ENCODE results near the gene KSR2. TPM values are rescaled to one million over a fixed set of nuclear protein-coding genes. Genes with fewer than 3 reads are reported as not detected.

The KSR2 gene
- total RNA-seq, 1 experiment from 2014 or later, result 0.30 TPM

- DNase-seq (ENCODE audit: low read depth), result no peak
Measured at GRCh38 chr12:117692512-117692911, 276.3 kb downstream of the KSR2 start.

DNA sequence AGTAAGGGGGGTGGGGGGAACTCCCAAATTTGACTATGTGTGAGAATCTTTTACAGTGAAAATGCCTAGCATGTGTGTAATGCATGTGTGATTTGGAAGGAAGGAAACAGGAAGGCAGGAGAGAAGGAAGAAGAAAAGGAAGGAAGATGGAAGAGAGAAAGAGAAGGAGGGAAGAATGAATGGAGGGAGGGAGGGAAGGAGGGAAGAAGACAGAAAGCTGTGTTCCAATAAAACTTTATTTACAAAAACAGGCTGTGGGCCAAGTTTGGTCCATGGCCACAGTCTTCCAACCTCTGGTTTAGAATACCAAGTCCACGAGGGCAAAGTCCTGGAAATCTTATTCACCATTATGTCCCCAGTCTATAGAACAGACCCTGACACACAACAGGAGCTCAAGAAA lies 278.9 kb downstream of the KSR2 start:
- DNase-seq (ENCODE audit: low read depth), result no peak

DNA sequence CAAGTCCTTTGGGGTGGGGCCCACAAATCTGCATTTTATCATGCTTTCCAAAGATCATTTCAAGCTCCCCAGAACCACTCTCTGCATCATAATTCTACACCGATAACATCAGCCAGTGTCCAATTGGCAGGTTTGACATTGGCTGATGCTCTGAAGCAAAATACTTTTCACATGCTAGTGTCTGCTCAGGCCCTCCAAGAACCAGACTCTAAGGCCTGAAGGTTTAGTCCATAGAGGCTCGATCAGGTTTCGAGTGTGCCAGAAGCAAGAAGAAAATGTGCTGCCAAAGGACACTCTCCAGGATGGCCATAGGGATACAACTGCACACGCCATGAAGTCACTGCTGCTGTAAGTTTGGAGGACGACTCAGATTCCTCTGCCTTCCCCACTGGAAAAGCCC lies 280.3 kb downstream of the KSR2 start:
- DNase-seq (ENCODE audit: low read depth), result no peak

DNA sequence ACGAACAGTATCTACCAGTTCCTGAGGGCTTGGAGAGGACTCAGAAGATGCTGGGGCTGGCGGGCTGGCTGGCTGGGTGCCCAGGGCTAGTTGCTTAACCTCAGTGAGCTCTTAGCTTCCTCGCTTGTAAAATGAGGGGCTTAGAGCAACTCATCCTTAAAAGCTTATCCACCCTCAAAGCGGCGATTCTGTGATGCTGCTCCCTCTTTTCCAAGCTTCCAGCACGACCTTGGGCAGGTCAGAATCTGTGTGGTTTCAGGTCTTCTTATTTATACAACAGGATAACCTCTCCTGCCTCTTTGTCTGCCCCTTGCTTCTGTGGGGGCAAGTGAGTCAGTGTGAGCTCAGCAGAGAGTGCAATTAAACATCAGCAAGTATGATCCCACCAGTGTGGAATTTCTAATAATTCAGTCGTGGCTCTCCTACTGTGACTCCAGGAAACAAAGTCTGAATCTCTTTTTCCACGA lies 281.8 kb downstream of the KSR2 start:
- DNase-seq (ENCODE audit: low read depth), result peak; percentile 97

DNA sequence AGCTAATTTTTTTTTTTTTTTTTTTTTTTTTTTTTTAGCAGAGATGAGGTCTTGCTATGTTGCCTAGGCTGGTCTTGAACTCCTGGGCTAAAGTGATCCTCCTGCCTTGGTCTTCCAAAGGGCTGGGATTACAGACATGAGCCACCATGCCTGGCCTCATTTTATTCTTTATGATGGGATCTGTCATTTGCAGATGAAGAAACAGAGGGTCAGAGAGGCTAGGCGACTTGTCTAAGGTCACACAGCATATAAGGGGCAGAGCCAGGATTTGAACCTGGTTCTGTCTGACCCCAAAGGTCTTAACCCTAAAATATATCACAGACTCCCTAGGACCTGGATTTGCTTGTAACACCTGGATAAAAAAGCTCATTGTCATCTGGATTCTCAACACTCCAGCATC lies 282.6 kb downstream of the KSR2 start:
- no peak for DNase-seq (ENCODE audit: low read depth)

DNA sequence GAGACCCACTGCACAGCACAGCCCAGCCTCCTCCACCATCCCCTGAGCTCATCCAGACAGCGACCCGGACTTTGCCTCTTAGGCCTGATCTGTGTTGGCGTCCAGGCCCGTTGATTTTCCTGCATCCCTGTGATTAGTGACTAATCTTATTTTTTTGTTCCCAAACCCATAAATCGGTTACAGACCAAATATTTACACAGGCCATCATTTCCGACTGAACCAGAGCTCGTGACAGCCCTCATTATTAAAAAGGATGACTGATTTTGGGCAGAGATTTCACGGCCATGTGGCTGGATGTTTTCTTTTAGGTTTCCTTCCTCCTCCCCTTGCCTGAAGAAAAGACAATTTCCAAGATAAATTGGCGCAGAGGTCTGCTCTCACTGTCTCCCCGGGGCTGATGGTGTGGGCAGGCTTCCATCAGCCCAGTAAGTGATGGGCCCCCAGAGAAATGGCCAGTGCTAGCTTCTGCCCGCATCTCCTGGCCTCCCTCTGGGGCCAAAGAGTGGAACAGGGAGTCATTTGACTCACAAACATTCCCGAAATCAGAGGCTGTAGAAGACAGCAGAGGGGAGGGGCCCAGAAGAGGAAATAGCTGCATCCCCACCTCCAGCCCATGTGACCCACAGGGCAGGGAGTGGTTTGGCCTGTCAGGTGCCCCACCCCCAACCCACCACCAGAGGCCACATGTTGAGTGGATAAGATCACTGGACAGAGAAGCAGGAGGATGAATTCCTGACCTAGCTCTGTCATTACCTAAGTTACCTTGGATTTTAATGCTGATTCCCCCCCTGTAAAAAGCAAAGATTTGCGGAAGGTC lies 283.5 kb downstream of the KSR2 start:
- peak; percentile 97 for DNase-seq (ENCODE audit: low read depth)

- peak; percentile 43 for DNase-seq (ENCODE audit: low read depth)
Measured at GRCh38 chr12:117684471-117684870, 284.3 kb downstream of the KSR2 start.

DNA sequence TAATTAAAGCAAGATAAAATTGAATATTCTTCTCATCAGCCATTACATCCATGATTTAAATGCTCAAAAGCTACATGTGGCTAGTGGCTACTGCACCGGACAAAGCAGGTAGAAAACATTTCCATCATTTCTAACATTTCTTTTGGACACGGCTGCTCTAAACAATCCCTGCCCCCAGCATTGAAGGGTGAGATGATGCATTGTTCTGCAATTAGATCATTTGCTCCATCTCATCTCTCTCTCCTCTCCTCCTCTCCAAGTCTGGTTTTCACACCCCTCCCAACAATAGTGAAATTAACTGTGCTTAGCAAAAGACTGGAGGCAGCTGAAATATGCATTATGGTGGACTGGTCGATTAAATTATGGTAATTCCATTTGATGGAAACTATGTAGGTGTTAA lies 288.5 kb downstream of the KSR2 start:
- peak; percentile 75 for DNase-seq (ENCODE audit: low read depth)

GRCh38 chr12:117679776-117680175 lies 289.0 kb downstream of the KSR2 start:
- DNase-seq (ENCODE audit: low read depth), result peak; percentile 83

- no peak for DNase-seq (ENCODE audit: low read depth)
Measured at GRCh38 chr12:117674763-117675162, 294.0 kb downstream of the KSR2 start.

- peak; percentile 71 for DNase-seq (ENCODE audit: low read depth)
Measured at GRCh38 chr12:117674313-117674712, 294.5 kb downstream of the KSR2 start.

DNA sequence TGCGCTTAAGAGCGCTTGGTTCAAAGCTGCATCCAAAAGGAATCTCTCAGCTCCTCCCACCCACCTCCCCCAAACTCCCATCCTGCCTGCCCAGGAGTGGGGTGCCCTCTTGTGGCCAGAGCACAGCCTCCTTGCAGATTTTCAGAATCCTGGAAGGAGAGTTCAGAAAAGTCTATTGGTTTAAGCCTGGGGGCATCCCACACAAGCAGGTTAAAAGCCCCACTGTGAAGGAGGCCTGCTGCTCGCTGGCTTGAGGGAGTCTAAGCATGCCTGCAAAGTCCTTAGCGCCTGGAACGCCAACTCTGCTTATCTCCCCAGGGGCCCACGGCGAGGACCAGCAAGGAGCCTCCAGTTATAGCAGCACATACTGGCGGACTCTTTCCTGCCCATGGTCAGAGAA lies 297.1 kb downstream of the KSR2 start:
- peak; percentile 40 for DNase-seq (ENCODE audit: low read depth)

DNA sequence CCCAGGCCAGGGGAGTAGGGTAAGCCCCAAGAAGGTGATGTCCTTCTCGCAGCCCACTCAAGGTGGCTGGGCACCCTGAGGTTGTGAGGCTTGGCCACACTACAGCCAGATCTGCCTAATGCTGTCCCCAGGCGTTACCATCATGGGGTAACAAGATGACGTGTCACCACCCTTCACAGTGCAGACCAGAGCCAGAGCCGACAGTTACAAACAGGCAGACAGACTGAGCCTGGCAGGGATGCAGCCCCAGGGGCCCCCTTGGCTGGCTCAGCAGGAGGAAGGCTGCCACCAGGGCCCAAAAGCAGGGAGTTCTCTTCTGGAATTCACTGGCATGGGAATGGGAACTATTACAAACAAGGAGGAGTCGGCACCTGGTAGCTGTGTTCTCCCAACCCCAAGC lies 304.6 kb downstream of the KSR2 start:
- DNase-seq (ENCODE audit: low read depth), result no peak

GRCh38 chr12:117662620-117663395 lies 306.0 kb downstream of the KSR2 start:
- DNase-seq (ENCODE audit: low read depth), result peak; percentile 56

DNA sequence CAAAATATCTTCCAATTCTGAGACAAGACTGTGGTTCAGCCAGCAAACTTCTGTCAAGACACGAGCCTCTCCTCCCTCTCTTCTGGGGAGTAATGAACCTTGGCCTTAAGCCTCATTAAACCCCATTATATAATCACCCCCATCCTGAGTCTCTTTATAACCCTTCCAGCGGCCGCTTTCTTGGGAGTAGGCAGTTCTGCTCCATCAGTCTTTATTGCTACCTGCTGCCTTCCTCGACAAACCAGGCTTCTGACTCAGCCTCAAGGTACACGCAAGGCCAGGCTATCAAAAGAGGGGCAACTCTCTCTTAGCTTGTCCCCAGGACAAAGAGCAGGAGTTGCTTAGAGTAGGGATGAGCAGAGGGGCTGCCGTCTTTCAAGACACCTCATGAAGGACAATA lies 306.6 kb downstream of the KSR2 start:
- DNase-seq (ENCODE audit: low read depth), result no peak

GRCh38 chr12:117661471-117661870 lies 307.3 kb downstream of the KSR2 start:
- DNase-seq (ENCODE audit: low read depth), result no peak

- no peak for DNase-seq (ENCODE audit: low read depth)
Measured at GRCh38 chr12:117660896-117661295, 307.9 kb downstream of the KSR2 start.

- DNase-seq (ENCODE audit: low read depth), result no peak
Measured at GRCh38 chr12:117658226-117658625, 310.6 kb downstream of the KSR2 start.

DNA sequence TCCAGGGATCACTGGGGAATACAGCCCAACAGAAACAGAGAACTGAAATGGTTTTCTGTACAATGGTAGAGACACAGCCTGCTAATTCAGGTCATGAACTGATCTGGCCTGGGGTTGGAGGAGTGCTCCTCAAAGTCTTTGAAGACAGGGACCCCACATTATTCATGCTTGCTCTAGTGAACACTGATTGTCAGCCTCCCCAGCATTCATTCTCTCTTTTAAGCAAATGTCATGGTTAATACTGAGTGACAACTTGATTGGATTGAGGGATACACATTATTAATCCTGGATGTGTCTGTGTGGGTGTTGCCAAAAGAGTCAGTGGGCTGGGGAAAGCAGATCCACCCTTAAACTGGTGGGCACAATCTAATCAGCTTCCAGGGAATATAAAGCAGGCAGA lies 319.0 kb downstream of the KSR2 start:
- no peak for DNase-seq (ENCODE audit: low read depth)

- no peak for DNase-seq (ENCODE audit: low read depth)
Measured at GRCh38 chr12:117646520-117646919, 322.3 kb downstream of the KSR2 start.

GRCh38 chr12:117645473-117645872 lies 323.3 kb downstream of the KSR2 start:
- no peak for DNase-seq (ENCODE audit: low read depth)

DNA sequence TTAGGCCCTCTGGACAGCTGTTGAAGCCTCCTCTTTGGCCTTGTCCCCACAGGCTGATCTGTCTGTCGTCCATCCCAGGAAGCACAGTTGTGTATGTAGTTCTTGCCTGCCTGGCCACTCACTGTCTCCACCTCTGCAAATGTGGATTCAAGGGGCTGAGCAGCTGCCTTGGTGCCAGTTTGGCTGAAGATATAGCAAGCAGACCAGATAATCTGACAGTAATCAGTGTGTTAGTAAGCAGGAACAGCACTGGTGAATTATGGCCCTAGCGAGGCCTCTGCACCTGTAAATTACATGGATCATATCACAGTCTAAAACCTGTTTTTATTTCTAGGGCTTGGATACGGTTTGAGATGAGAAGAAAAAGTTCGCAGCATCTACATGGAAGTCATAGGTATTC lies 324.8 kb downstream of the KSR2 start:
- no peak for DNase-seq (ENCODE audit: low read depth)

DNA sequence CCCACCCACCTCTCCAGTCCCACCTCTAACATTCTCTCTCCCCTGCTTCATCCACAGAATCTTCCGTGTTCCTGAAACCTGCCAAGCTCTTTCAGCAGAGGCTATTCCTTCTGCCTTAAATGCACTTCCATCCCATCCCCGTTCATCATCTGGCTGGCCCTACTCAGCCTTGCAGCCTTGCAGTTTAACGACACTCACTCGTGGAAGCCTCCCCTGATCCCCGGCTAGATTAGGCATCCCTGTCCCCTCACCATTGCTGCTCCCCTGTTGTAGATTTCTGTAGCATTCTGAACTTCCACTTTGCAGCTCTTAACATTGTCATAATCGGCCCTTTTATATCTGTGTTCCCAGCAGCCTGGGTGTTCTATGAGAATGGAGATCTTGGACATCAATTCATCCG lies 326.9 kb downstream of the KSR2 start:
- DNase-seq (ENCODE audit: low read depth), result no peak

All from M059J (cell line).